DND-41 (cell line): ENCODE data around the gene CFAP54.
"Not testable (repeated sequence)": the region's sequence is repeated elsewhere in the genome, so short reads cannot be mapped to it uniquely, and the experiment has no call there.

Experiments used
- ATAC-seq: fragments of 200-7000 bp; cut with Tn5 transposase; 3 replicates; pipeline ENCODE4 v1.9.1; 2021; ENCODE audit warnings: low read depth; ENCODE audit not compliant: insufficient read depth
- DNase-seq: peaks from one replicate; pipeline ENCODE4 v3.0.0-alpha.2; 2020
- H2AFZ ChIP-seq: 2 replicates; pipeline ENCODE4 v1.6.0; 2012; ENCODE audit warnings: low read depth, low read length
- H3K27ac ChIP-seq: 2 replicates; pipeline ENCODE4 v1.5.1; 2012; ENCODE audit warnings: low read length, inconsistent platforms
- H3K27me3 ChIP-seq: fragments of 200-600 bp; sonication (generic); 2 replicates; pipeline ENCODE4 v1.6.0; 2012; ENCODE audit warnings: low read length, mild to moderate bottlenecking, inconsistent platforms; ENCODE audit not compliant: insufficient read depth, poor library complexity
- H3K36me3 ChIP-seq: 2 replicates; pipeline ENCODE4 v1.5.1; 2012; ENCODE audit warnings: low read length, inconsistent platforms; ENCODE audit not compliant: insufficient read depth
- H3K4me1 ChIP-seq: 2 replicates; pipeline ENCODE4 v1.5.1; 2012; ENCODE audit warnings: mild to moderate bottlenecking, low read length; ENCODE audit not compliant: insufficient read depth
- H3K4me2 ChIP-seq: 2 replicates; pipeline ENCODE4 v1.6.0; 2012; ENCODE audit warnings: mild to moderate bottlenecking, moderate library complexity, low read length, inconsistent platforms; ENCODE audit not compliant: insufficient read depth
- H3K4me3 ChIP-seq, 2 experiments: fragments of 200-600 bp in 1 of 2; shearing (Covaris generic) in 1 of 2; 2 replicates each; pipeline ENCODE4 v1.5.1; 2012 to 2016; ENCODE audit warnings: inconsistent platforms in 2 of 2, low read length in 2 of 2, mild to moderate bottlenecking in 2 of 2, low read depth in 1 of 2, moderate library complexity in 1 of 2
- H3K79me2 ChIP-seq: 2 replicates; pipeline ENCODE4 v1.6.0; 2012; ENCODE audit warnings: low read length, inconsistent platforms; ENCODE audit not compliant: insufficient read depth
- H3K9ac ChIP-seq: 2 replicates; pipeline ENCODE4 v1.6.0; 2012; ENCODE audit warnings: low read depth, mild to moderate bottlenecking, inconsistent platforms, low read length, moderate library complexity
- H3K9me3 ChIP-seq: 2 replicates; pipeline ENCODE4 v1.5.1; 2012; ENCODE audit warnings: low read length, moderate library complexity, mild to moderate bottlenecking, inconsistent platforms; ENCODE audit not compliant: insufficient read depth, severe bottlenecking
- H4K20me1 ChIP-seq: 2 replicates; pipeline ENCODE4 v1.6.0; 2012; ENCODE audit warnings: low read length; ENCODE audit not compliant: insufficient read depth
- CTCF ChIP-seq: IDR thresholded peaks from 2 replicates; pipeline ENCODE4 v1.5.1; 2012; ENCODE audit warnings: borderline replicate concordance, low read length, moderate library complexity, mild to moderate bottlenecking; ENCODE audit not compliant: poor library complexity, severe bottlenecking; ENCODE audit errors: extremely low read depth
- EZH2 ChIP-seq: IDR thresholded peaks from 3 replicates; pipeline ENCODE4 v1.6.1; 2012; ENCODE audit warnings: borderline replicate concordance, low read depth, mild to moderate bottlenecking, moderate library complexity, low read length, inconsistent platforms; ENCODE audit not compliant: severe bottlenecking

Gene CFAP54

DNA sequence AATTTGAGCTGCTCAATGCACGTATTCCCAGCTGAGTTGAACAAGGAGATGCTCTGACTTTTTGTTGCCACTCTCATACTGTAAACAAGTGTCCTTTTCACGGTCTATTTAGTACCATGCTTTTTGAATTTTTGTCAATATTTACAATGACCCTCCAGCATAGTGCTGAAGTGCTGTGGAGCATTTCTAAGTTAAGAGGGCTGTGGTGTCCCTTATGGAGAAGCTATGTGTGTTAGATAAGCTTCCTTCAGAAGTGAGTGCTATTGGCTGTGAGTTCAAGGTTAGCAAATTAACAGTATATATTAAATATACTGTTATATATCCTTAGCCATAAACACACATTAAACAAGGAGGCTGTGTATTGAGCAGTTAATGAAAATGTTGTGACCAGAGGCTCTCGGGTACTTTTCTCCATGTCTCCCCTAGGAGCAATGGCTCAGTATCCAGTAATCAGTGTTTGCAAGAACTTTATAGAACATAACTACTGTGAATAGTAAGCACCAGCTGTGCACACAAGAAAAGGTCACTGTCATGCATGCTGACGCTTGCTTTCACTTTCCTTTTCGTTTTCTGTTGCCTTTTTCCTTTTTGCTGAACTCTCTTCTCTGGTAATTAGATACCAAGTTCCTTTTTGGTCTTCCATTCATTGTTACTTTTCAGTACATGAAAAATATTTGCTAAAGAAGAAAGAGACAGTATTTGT, 230.4 kb downstream of the CFAP54 start:
- H3K79me2 ChIP-seq, result no peaks in the 10 kb centered on the region
- H3K4me1 ChIP-seq, result peaks cover 19% of the 10 kb centered on the region
- peak; percentile 91 for ATAC-seq
- peak overlapping the region; percentile 96 for H2AFZ ChIP-seq
- TF ChIP-seq EZH2 (no peak), CTCF (no peak)
- peak overlapping the region; percentile 66 for H3K9ac ChIP-seq
- peak; percentile 58 for DNase-seq
- peak overlapping the region; percentile 84 for H3K4me2 ChIP-seq
- peak overlapping the region; percentile 93 for H3K27ac ChIP-seq
- H4K20me1 ChIP-seq, result no peaks in the 10 kb centered on the region
- no peaks in the 10 kb centered on the region for H3K9me3 ChIP-seq
- H3K27me3 ChIP-seq, result no peaks in the 10 kb centered on the region
- no peaks in the 10 kb centered on the region for H3K36me3 ChIP-seq
- H3K4me3 ChIP-seq, result peak overlapping the region; percentile 37 to 66; a peak in 3 of 4 replicates

DNA sequence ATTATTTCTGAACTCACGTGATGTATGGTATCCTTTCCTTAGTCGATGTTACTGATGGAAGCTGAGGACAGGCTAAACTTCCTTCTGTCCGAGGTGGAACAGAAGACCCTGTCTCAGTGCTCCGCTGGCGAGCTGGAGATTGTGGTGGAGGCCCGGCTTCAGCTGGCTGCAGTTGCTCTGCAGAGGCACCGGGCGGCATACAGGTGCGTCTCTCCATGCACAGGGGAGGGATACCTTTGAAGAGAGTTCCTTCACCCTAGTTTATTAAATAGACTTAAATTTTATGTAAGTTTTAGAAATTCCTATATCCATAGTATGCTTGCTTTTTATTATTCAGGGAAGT, 231.0 kb downstream of the CFAP54 start:
- Histone ChIP-seq H3K4me3 (peak overlapping the region; percentile 37 to 66; a peak in 3 of 4 replicates), H2AFZ (peak overlapping the region; percentile 96), H3K27me3 (no peaks in the 10 kb centered on the region), H4K20me1 (no peaks in the 10 kb centered on the region), H3K4me1 (peaks cover 19% of the 10 kb centered on the region), H3K9ac (peak overlapping the region; percentile 66), H3K79me2 (no peaks in the 10 kb centered on the region), H3K27ac (peak overlapping the region; percentile 93), H3K9me3 (no peaks in the 10 kb centered on the region), H3K36me3 (no peaks in the 10 kb centered on the region), H3K4me2 (peak overlapping the region; percentile 84)
- TF ChIP-seq CTCF (peak; percentile 64), EZH2 (no peak)
- ATAC-seq, result peak; percentile 85
- DNase-seq, result peak; percentile 59

DNA sequence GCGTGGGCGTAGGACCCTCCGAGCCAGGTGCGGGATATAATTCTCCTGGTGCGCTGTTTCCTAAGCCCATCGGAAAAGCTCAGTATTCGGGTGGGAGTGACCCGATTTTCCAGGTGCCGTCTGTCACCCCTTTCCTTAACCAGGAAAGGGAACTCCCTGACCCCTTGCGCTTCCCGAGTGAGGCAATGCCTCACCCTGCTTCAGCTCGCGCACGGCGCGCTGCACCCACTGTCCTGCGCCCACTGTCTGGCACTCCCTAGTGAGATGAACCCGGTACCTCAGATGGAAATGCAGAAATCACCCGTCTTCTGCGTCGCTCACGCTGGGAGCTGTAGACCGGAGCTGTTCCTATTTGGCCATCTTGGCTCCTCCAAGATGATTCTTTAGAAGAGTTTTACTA, 240.1 kb downstream of the CFAP54 start:
- H3K9me3 ChIP-seq, H3K27me3 ChIP-seq, ATAC-seq, H3K4me1 ChIP-seq, H4K20me1 ChIP-seq, H3K4me2 ChIP-seq, H3K36me3 ChIP-seq, H2AFZ ChIP-seq, H3K9ac ChIP-seq, DNase-seq, H3K27ac ChIP-seq, H3K4me3 ChIP-seq, H3K79me2 ChIP-seq: not testable (repeated sequence)

- no peak for ATAC-seq
- Histone ChIP-seq H3K79me2 (no peaks in the 10 kb centered on the region), H2AFZ (no peak overlapping the region)
These were observed 240.5 kb downstream of the CFAP54 start for GRCh38 chr12:96729886-96730285.

More at GRCh38 chr12:96729886-96730285, 240.5 kb downstream of the CFAP54 start:
- Histone ChIP-seq H3K4me1 (no peaks in the 10 kb centered on the region), H3K36me3 (no peaks in the 10 kb centered on the region), H3K9me3 (no peaks in the 10 kb centered on the region), H3K9ac (no peak overlapping the region), H3K4me2 (no peak overlapping the region), H4K20me1 (no peaks in the 10 kb centered on the region), H3K4me3 (no peak overlapping the region), H3K27ac (no peak overlapping the region), H3K27me3 (no peaks in the 10 kb centered on the region)
- DNase-seq, result no peak
- no peak for TF ChIP-seq EZH2
